ENCODE measurements around the gene FOXD4L1.
"Not testable (repeated sequence)": the region's sequence is repeated elsewhere in the genome, so short reads cannot be mapped to it uniquely, and the experiment has no call there.

DNA sequence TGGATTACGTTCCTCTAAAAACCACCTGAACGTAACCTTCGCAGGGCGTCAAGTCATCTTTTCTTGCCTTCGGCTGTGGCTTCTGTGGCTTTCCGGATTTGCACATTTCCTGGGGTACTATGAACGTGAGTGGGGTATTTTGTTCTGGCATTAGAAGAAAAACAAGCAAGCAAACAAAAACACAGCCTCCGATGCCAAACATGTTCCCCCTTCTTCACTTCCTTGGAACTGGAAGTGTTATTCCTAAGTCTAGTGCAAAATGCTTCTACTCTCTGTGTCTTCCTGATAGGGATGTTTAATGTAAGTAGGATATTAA lies 2.2 kb downstream of the FOXD4L1 start:
- TF ChIP-seq, protein P1, sequence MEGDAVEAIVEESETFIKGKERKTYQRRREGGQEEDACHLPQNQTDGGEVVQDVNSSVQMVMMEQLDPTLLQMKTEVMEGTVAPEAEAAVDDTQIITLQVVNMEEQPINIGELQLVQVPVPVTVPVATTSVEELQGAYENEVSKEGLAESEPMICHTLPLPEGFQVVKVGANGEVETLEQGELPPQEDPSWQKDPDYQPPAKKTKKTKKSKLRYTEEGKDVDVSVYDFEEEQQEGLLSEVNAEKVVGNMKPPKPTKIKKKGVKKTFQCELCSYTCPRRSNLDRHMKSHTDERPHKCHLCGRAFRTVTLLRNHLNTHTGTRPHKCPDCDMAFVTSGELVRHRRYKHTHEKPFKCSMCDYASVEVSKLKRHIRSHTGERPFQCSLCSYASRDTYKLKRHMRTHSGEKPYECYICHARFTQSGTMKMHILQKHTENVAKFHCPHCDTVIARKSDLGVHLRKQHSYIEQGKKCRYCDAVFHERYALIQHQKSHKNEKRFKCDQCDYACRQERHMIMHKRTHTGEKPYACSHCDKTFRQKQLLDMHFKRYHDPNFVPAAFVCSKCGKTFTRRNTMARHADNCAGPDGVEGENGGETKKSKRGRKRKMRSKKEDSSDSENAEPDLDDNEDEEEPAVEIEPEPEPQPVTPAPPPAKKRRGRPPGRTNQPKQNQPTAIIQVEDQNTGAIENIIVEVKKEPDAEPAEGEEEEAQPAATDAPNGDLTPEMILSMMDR (conservative IDR thresholded peaks at IDR 0.05; ENCODE audit: low read length) = not testable (repeated sequence)
- not testable (repeated sequence) for TF ChIP-seq EZH2phosphoT487 (IDR thresholded peaks at IDR 0.05; ENCODE audit: borderline replicate concordance)
